DMS 273 (cell line): ENCODE measurements around the gene UBXN4.
"Not testable (repeated sequence)": the region's sequence is repeated elsewhere in the genome, so short reads cannot be mapped to it uniquely, and the experiment has no call there.

ENCODE experiments used
- DNase-seq: peaks from one replicate; lab custom pipeline; 2025; ENCODE audit not compliant: unreplicated experiment; lab: John Stamatoyannopoulos, UW

The UBXN4 gene

GRCh38 chr2:135762022-135762421, 20.4 kb downstream of the UBXN4 start:
- DNase-seq, result peak; percentile 83

GRCh38 chr2:135762530-135762929, 20.9 kb downstream of the UBXN4 start:
- no peak for DNase-seq

- no peak for DNase-seq
Observed at GRCh38 chr2:135768863-135769262, 27.2 kb downstream of the UBXN4 start.

DNA sequence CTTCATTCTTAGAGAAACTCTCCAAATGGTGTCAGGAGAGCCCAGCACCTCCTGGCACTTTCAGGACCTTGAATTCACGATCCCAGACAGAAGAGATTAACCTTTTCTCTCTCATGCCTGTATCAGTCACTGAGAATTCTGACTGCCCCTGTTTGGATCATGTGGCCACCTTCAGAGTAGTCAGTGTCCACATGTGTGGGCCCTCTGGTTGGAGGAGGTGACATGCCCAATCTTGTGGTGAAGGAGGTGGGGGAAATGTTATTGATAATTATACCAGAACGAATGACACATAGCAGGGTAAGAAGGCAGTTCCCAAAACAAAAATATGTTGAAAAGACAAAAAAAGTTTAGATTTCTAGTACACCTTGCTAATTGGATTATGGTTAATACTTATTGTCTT, 31.7 kb downstream of the UBXN4 start:
- DNase-seq, result no peak

GRCh38 chr2:135773917-135774316, 32.3 kb downstream of the UBXN4 start:
- DNase-seq, result no peak

GRCh38 chr2:135775420-135775819, 33.8 kb downstream of the UBXN4 start:
- DNase-seq, result no peak

- DNase-seq, result no peak
Observed at GRCh38 chr2:135776367-135776766, 34.7 kb downstream of the UBXN4 start.

DNA sequence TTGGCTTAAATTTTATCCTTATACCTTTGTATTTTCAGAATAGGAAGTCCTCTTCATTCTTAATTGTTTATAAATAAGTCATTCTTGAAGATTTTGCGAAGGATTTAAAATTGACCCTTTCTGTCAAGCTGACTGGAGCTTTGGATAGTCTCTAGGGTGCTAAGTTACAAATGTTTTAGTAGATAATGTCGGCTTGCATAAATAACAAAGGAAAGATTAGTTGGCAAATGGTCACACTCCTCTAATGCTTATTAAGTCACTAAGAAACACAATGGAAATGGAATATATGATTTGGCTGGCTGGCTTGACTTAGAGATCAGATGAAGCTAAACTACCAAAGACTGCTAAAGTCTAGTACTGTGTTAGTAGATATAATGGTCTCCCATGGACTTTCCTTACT, 40.6 kb downstream of the UBXN4 start:
- DNase-seq, result no peak

DNA sequence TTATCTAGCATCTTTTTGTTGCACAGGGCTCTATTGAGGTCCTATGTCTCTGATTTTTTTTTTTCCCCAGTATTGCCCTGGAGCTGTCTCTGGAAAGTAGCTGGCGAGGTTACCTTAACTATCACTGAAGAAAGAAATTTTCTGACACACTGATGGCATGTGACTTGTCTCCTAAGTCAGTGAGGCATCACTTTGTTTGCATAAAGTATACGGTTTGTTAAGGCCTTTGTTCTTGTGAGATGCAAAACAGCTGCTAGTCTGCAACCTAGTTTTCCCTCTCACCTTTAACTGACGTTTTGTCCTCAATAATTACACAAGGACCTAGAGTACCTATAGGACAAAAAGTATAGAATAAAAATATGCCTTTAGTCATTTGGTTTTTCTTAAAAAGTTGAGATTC, 41.8 kb downstream of the UBXN4 start:
- no peak for DNase-seq

DNA sequence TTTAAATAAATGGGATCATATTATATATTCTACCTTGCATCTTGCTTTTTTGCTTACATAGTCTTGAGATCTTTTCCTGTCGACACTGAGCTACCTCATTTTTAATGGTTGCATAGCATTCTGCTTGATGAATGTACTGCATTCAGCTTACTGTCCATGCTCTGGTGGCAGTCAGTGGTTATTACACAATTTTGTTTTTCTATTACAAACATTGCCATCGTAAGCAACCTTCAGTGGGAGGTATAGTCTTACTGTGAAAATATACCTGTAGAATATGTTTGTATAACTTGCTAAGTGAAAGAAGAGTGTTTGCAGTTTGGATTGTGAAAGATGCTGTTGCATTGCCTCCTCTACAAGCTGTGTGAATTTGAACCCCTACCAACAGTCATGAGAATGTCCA, 43.4 kb downstream of the UBXN4 start:
- peak; percentile 25 for DNase-seq

DNA sequence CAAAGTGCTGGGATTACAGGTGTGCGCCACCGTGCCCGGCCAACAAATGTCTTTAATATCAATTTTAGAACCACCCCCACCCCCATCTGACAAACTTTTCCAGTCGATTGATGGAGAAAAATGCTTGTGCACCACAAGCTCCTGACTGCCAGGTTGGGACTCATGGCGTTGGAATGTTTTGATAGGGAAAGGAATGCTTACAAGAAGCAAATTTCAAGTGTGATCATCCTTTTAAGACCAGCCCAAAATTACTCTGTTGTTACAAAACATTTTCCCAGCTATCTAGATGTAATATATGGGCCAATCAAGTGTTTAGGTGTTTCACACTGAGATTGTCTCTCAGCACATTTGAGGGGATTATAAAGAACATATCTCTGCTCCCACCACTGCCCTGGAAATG, 45.2 kb downstream of the UBXN4 start:
- no peak for DNase-seq

- no peak for DNase-seq
Observed at GRCh38 chr2:135790423-135790822, 48.8 kb downstream of the UBXN4 start.

DNA sequence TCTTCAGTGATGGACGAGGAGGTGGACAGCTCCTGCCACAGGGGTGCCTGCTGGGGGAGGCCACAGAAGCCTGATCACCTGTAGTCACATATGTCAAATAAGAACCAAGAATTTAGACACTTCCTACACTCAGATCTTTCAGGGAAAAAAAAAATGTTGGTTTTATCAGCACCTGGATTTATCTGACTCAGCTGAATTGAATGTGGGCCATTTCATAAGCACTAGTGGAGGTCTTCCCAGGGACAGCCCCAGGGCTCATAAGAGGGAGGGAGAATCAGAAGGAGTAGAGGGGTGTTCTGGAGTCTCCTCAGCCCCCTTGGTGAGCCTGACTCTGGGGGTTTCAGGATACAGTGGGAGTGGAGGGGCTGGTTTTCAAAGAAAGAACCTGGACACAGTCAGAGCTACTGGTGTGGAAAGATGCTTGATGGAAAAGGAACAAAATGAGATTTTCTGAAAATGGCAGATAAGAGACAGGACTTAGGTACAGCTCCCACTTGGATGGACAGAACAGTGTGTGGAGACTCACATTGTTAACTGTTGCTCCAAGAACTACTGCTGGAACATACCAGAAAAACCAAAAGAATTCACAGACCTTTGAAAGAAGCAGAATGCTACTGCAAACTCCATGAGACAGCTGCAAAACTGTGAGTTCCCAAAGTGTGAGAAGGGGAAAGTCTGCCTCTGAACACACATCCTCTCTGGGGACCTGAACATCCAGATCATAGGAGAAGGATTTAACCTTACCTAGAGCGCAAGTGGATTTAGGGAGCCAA, 49.9 kb downstream of the UBXN4 start:
- no peak for DNase-seq

DNA sequence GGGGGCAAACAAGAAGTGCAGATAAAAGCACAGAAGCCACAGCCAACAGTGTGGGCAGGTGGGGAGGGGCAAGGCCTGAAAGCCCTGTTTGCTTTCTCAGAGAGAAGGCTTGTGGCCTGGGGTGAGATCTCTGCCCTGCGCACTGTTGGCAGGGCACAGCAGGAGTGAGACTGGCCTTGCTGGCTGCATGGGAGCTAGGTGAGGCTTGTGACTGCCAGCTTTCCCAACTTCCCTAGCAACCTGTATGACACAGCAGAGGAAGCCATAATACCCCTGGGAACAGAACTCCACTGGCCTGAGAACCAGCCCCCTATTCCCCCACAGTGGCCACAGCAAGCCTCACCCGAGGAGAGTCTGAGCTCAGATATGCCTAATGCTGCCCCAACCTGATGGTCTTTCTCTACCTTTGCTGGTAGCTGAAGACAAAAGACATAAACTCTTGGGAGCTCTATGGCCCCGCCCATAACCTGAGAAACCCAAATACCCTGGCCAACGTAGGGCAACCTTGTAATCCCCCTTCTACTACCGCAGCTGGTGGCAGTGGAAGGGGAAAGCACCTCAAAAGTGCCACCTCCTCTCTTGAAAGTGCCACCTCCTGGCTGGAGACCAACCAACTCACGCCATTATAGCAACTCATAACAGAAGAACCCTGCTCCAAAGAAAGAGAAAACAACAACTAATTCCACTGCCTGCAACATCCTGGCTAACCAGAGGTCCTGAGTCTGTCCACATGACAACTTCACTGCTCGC, 50.9 kb downstream of the UBXN4 start:
- DNase-seq, result no peak

GRCh38 chr2:135795641-135796040, 54.0 kb downstream of the UBXN4 start:
- not testable (repeated sequence) for DNase-seq

DNA sequence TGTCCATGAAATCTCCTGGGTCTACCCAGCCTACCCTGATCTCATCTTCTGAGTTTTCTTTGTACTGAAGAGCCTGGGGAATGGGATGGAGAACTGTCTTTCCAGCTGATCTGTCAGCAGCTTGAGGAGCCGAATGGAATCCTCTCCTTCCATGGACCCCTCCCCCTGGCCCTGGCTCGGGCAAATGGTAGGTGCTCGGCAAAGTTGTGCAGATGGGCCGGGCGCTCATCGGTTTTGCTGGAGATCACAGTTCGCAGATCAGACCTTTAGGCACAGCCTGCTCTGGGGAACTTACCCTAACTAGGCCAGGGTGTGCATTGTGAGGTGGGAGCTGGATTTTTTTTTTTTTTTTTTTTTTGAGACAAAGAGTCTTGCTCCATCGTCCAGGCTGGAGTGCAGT, 55.0 kb downstream of the UBXN4 start:
- no peak for DNase-seq

DNA sequence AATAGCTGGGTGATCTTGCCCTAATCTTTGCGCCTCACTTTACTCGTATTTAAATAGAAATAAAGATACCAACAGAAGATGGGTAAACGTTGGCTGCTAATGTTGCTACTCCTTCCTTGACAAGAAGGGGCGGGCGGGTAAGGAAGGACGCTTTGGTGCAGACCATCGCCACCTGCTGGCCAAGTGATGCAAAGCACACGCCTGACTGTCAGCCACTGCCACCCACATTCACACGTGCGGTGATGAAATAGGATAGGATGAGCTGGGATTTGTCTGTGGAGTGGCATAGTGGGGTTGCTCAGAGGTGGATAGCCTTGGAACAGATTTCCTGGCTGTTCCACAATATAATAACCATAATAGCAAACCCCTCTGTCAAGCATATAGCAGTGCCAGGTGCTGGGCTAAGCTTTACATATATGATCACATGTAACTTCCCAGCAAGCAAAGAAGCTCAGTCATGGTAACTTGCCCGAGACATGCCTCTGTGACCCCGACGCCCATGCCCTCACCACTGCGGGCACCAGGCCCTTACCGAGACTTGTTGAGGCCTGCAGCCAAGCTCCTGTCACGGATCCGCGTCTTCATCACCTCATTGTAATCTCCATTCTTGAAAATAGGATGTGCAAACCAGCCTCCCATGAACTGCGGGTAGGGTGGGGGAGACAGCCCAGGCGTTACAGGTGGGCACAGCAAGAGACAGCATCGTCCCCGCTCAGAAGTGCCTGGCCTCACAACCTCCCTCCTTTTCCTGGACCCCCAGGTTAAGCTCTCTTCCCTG, 56.0 kb downstream of the UBXN4 start:
- peak; percentile 89 for DNase-seq

DNA sequence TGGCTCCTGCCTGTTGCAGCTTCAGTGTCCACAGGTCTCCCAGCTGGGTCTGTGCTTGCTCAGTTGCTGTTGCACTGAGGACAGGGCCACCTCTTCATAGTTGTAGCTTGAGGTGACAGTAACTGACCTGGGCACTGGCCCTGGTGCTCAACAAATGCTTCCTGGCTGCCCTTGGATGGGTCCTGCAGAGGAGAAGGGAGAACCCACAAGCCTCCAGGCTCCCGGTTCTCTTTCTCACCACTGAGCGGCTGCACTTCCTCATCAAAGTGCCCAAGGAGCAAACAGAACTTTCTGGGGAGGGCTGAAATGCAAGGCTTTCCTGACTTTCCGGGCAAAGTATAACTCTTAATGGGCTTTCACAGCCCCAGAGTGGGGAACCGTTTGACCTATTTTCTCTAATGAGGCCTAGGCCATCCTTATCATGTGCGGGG, 56.6 kb downstream of the UBXN4 start:
- no peak for DNase-seq

- peak; percentile 58 for DNase-seq
Observed at GRCh38 chr2:135798762-135799161, 57.1 kb downstream of the UBXN4 start.

DNA sequence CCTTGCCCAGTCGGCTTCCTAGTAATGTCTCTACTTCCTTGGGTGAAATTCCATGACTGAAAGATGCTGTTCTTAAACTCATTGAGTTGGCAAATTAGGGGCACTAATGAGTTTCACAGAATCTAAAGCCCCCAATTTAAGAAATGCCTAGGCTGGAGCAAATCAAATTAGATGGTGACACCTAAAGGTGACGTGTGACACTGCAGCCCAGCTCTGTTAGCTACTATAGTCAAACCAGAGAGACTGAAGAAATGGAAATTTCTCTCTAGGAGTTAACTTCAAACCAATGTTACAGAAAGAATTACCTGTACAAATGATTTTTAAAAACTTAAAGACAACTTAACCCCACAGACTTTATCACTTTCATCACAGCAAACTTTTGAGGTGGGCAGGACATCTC, 58.1 kb downstream of the UBXN4 start:
- peak; percentile 11 for DNase-seq

DNA sequence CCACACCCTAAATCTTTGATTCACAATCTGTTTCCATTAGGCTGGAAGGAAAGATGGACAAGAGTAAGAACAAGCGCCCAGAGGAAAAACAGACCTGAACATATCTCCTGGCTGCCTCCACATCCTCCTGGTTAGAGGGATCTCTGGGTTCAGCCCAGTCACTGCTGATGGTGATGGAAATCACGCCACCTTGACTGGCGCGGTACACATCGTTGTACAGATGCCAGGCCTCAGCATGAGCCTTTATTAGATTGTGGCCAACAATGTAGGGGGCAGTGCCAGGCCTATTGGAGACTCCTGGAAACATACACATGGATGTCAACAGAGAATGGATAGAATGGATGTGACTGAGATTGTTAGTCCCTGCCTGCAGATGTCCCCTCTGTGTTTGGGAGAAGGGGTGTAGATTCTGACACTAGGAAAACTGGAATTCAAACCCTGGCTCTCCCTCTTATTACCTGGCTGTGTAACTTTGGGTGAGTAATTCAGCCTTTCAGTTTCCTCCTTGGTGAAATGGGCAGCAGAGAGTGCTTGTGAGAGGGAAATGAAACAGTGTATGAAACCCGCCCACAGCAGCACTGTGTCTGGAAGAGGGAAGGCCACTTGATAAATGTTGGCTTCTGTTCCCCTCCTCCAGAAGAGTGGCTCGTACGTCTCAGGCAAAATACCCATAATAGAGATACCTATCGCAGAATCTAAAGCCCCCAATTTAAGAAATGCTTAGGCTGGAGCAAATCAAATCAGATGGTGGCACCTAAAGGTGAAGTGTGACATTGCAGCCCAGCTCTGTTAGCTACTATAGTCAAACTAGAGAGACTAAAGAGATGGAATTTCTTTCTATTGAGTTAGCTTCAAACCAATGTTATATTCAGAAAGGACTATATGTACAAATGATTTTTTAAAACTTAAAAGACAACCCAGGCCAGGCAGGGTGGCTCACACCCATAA, 59.1 kb downstream of the UBXN4 start:
- DNase-seq, result no peak
